ENCODE data around the gene TLL1. TPM values are rescaled to one million over a fixed set of nuclear protein-coding genes. Genes with fewer than 3 reads are reported as not detected.

The TLL1 gene
- total RNA-seq, 4 donors from 2014 or later = 0.57 to 4.8 (median 1.2) TPM

GRCh38 chr4:165972747-165973146, 99.7 kb downstream of the TLL1 start:
- Histone ChIP-seq H3K27ac (no peak overlapping the region), H3K9me3 (no peaks in the 10 kb centered on the region), H3K27me3 (no peaks in the 10 kb centered on the region), H3K4me3 (no peak overlapping the region), H3K4me1 (peaks cover 0 to 20% (median 0%) of the 10 kb centered on the region in 3 donors), H3K36me3 (no peaks in the 10 kb centered on the region)
- intact Hi-C loops (cut with DNase I) = no loop called here
- TF ChIP-seq POLR2A (IDR thresholded peaks at IDR 0.05) (no peak), CTCF (IDR thresholded peaks at IDR 0.05) (no peak)
- 23 to 31% methylated on average over 1 of the region's 1 CpG for WGBS, 2 donors
- DNase-seq = no peak

- Histone ChIP-seq H3K36me3 (no peaks in the 10 kb centered on the region), H3K27me3 (no peaks in the 10 kb centered on the region), H3K4me1 (peaks cover 0 to 5% (median 0%) of the 10 kb centered on the region in 3 donors), H3K27ac (no peak overlapping the region), H3K9me3 (no peaks in the 10 kb centered on the region), H3K4me3 (no peak overlapping the region)
- TF ChIP-seq POLR2A (IDR thresholded peaks at IDR 0.05) (no peak), CTCF (IDR thresholded peaks at IDR 0.05) (no peak)
- intact Hi-C loops (cut with DNase I) = no loop called here
- WGBS, 2 donors = 65 to 75% methylated on average over 3 of the region's 3 CpGs
- no peak for DNase-seq
Measured at GRCh38 chr4:165982934-165983333, 109.9 kb downstream of the TLL1 start.

GRCh38 chr4:165986956-165987698, 114.1 kb downstream of the TLL1 start:
- no peak for TF ChIP-seq POLR2A (IDR thresholded peaks at IDR 0.05)
- no peak for TF ChIP-seq CTCF (IDR thresholded peaks at IDR 0.05)
- DNase-seq = no peak
- intact Hi-C loops (cut with DNase I) = no loop called here
- H3K4me3 ChIP-seq = no peak overlapping the region
- 78% methylated on average over 5 of the region's 5 CpGs for WGBS, 2 donors
- no peaks in the 10 kb centered on the region for H3K4me1 ChIP-seq
- no peak overlapping the region for H3K27ac ChIP-seq
- no peaks in the 10 kb centered on the region for H3K36me3 ChIP-seq
- no peaks in the 10 kb centered on the region for H3K9me3 ChIP-seq
- no peaks in the 10 kb centered on the region for H3K27me3 ChIP-seq

GRCh38 chr4:165991325-165992180, 118.5 kb downstream of the TLL1 start:
- 68 to 82% methylated on average over 4 of the region's 4 CpGs for WGBS, 2 donors
- no peak for TF ChIP-seq POLR2A (IDR thresholded peaks at IDR 0.05)
- TF ChIP-seq CTCF (IDR thresholded peaks at IDR 0.05) = no peak
- no peak for DNase-seq

GRCh38 chr4:165992283-165992682, 119.2 kb downstream of the TLL1 start:
- DNase-seq = no peak
- H3K27ac ChIP-seq = no peak overlapping the region
- no peaks in the 10 kb centered on the region for H3K27me3 ChIP-seq
- no peak overlapping the region for H3K4me3 ChIP-seq
- TF ChIP-seq CTCF (IDR thresholded peaks at IDR 0.05) (no peak), POLR2A (IDR thresholded peaks at IDR 0.05) (no peak)
- 72 to 76% methylated on average over 1 of the region's 1 CpG for WGBS, 2 donors
- H3K36me3 ChIP-seq = no peaks in the 10 kb centered on the region
- no peaks in the 10 kb centered on the region for H3K4me1 ChIP-seq
- no peaks in the 10 kb centered on the region for H3K9me3 ChIP-seq
- intact Hi-C loops (cut with DNase I) = no loop called here

More at GRCh38 chr4:165991325-165992180, 118.5 kb downstream of the TLL1 start:
- Histone ChIP-seq H3K4me1 (no peaks in the 10 kb centered on the region), H3K36me3 (no peaks in the 10 kb centered on the region), H3K9me3 (no peaks in the 10 kb centered on the region), H3K27me3 (no peaks in the 10 kb centered on the region), H3K4me3 (no peak overlapping the region), H3K27ac (no peak overlapping the region)
- intact Hi-C loops (cut with DNase I) = no loop called here

Measured in esophagus squamous epithelium (tissue), 5 donors.